Measurements from ENCODE around the gene HOXB2. TPM values are rescaled to one million over a fixed set of nuclear protein-coding genes. Genes with fewer than 3 reads are reported as not detected.

Gene HOXB2
- total and polyA plus RNA-seq, 2 experiments from 2014 or later = 5.6 to 20.7 TPM

GRCh38 chr17:48499735-48500434 lies 45.0 kb downstream of the HOXB2 start:
- Histone ChIP-seq H3K27me3 (peaks cover 65% of the 10 kb centered on the region), H3K36me3 (replicated peaks; ENCODE audit: insufficient read depth, low read depth) (no peaks in the 10 kb centered on the region), H2AFZ (no peak overlapping the region), H4K20me1 (ENCODE audit: insufficient read depth, poor library complexity, severe bottlenecking) (no peaks in the 10 kb centered on the region), H3K79me2 (no peaks in the 10 kb centered on the region), H3K4me2 (no peak overlapping the region), H3K9me3 (ENCODE audit: low read depth) (no peaks in the 10 kb centered on the region), H3K9me2 (replicated peaks; ENCODE audit: insufficient read depth) (no peaks in the 10 kb centered on the region), H3K4me1 (ENCODE audit: insufficient read depth) (peaks cover 11% of the 10 kb centered on the region), H3K27ac (no peak overlapping the region), H3K4me3 (no peak overlapping the region)
- no peak for TF ChIP-seq EZH2 (IDR thresholded peaks at IDR 0.05; ENCODE audit: borderline replicate concordance)
- no peak for TF ChIP-seq CTCF (IDR thresholded peaks at IDR 0.05; ENCODE audit: poor library complexity)
- no peak for TF ChIP-seq EZH2phosphoT487 (IDR thresholded peaks at IDR 0.05; ENCODE audit: low read depth, severe bottlenecking, unreplicated experiment)
- WGBS (ENCODE audit: low lambda C conversion rate, missing lambda C conversion rate) = 71% methylated on average over 5 of the region's 5 CpGs
- DNase-seq (ENCODE audit: low spot score) = no peak

DNA sequence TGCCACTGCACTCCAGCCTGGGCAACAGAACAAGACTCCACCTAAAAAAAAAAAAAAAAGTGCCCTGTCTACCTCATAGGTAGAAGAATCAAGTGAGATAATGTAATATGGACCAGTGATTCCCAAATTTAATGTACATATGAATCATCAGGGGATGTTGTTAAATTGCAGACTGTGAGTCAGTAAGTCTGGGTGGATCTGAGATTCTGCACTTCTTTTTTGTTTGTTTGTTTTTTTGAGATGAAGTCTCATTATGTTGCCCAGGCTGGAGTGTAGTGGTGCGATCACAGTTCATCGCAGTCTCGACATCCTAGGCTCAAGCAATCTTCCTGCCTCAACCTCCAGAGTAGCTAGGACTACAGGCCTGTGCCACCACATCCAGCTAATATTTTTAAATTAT lies 45.7 kb downstream of the HOXB2 start:
- TF ChIP-seq EZH2phosphoT487 (IDR thresholded peaks at IDR 0.05; ENCODE audit: low read depth, severe bottlenecking, unreplicated experiment) (no peak), CTCF (IDR thresholded peaks at IDR 0.05; ENCODE audit: poor library complexity) (no peak), EZH2 (IDR thresholded peaks at IDR 0.05; ENCODE audit: borderline replicate concordance) (no peak)
- no peak overlapping the region for H3K4me3 ChIP-seq
- H2AFZ ChIP-seq = no peak overlapping the region
- H3K36me3 ChIP-seq (replicated peaks; ENCODE audit: insufficient read depth, low read depth) = no peaks in the 10 kb centered on the region
- WGBS (ENCODE audit: low lambda C conversion rate, missing lambda C conversion rate) = 89% methylated on average over 3 of the region's 3 CpGs
- H3K4me1 ChIP-seq (ENCODE audit: insufficient read depth) = peaks cover 11% of the 10 kb centered on the region
- H3K4me2 ChIP-seq = no peak overlapping the region
- peaks cover 64% of the 10 kb centered on the region for H3K27me3 ChIP-seq
- no peaks in the 10 kb centered on the region for H3K9me2 ChIP-seq (replicated peaks; ENCODE audit: insufficient read depth)
- no peaks in the 10 kb centered on the region for H4K20me1 ChIP-seq (ENCODE audit: insufficient read depth, poor library complexity, severe bottlenecking)
- no peak for DNase-seq (ENCODE audit: low spot score)
- H3K9me3 ChIP-seq (ENCODE audit: low read depth) = no peaks in the 10 kb centered on the region
- no peaks in the 10 kb centered on the region for H3K79me2 ChIP-seq
- H3K27ac ChIP-seq = no peak overlapping the region

- H3K36me3 ChIP-seq (replicated peaks; ENCODE audit: insufficient read depth, low read depth) = no peaks in the 10 kb centered on the region
- no peak overlapping the region for H3K27ac ChIP-seq
- no peaks in the 10 kb centered on the region for H3K79me2 ChIP-seq
- H4K20me1 ChIP-seq (ENCODE audit: insufficient read depth, poor library complexity, severe bottlenecking) = no peaks in the 10 kb centered on the region
- H3K9me3 ChIP-seq (ENCODE audit: low read depth) = no peaks in the 10 kb centered on the region
- H3K9me2 ChIP-seq (replicated peaks; ENCODE audit: insufficient read depth) = no peaks in the 10 kb centered on the region
- WGBS (ENCODE audit: low lambda C conversion rate, missing lambda C conversion rate) = 48% methylated on average over 6 of the region's 6 CpGs
- H3K4me3 ChIP-seq = no peak overlapping the region
- H3K4me1 ChIP-seq (ENCODE audit: insufficient read depth) = peaks cover 11% of the 10 kb centered on the region
- peaks cover 70% of the 10 kb centered on the region for H3K27me3 ChIP-seq
- no peak overlapping the region for H2AFZ ChIP-seq
- TF ChIP-seq EZH2phosphoT487 (IDR thresholded peaks at IDR 0.05; ENCODE audit: low read depth, severe bottlenecking, unreplicated experiment) (no peak), EZH2 (IDR thresholded peaks at IDR 0.05; ENCODE audit: borderline replicate concordance) (no peak), CTCF (IDR thresholded peaks at IDR 0.05; ENCODE audit: poor library complexity) (no peak)
- no peak overlapping the region for H3K4me2 ChIP-seq
- DNase-seq (ENCODE audit: low spot score) = no peak
Measured at GRCh38 chr17:48498164-48498850, 46.6 kb downstream of the HOXB2 start.
